Islet of Langerhans (tissue), 1 donor: Measurements from ENCODE around the gene GDF7.

Source experiments
- FAIRE-seq: peaks from one replicate; lab custom pipeline; 2011; peaks lifted over from hg19 to GRCh38; lab: Jason Lieb, UNC

GDF7 gene

GRCh38 chr2:20645301-20645701, 21.6 kb upstream of the GDF7 start:
- no peak for FAIRE-seq

- FAIRE-seq, result no peak
Measured at GRCh38 chr2:20645761-20646160, 21.2 kb upstream of the GDF7 start.

DNA sequence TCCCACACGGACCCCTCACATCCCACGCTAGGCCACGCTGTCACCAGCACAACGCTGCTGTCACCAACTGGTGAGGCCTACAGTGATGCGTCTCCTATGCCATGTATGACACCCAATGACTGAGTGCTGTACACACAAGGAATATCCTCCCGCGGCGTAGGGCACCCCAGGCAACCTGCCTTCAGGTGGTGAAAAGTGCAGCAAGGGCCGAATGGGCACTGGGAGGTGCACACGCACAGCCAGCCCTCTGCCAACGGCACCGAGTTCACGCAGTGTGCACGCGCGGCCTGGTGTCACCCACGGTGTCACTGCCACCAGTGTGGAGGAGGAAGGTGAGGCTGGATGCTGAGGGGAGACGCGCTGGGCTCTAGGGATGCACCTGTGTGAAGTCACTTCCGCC, 20.5 kb upstream of the GDF7 start:
- FAIRE-seq, result no peak

DNA sequence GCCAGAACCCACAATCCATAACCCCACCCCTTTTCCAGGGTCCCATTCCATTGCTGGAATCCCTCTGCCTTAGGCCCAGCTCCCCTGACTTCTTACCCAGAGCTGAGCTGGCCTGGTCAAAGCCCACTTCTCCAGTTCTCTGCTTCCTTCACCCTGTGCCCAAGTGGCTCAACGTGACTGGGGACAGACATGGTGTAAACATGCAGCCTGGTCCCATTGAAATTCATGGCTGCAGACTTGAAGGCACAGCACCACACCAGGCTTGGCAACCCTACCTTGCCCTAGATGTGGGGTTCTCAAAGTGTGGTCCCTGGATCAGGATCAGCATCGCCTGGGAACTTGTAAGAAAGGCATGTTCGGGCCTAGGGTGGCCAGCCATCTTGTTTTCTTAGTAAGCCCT, 19.7 kb upstream of the GDF7 start:
- no peak for FAIRE-seq

DNA sequence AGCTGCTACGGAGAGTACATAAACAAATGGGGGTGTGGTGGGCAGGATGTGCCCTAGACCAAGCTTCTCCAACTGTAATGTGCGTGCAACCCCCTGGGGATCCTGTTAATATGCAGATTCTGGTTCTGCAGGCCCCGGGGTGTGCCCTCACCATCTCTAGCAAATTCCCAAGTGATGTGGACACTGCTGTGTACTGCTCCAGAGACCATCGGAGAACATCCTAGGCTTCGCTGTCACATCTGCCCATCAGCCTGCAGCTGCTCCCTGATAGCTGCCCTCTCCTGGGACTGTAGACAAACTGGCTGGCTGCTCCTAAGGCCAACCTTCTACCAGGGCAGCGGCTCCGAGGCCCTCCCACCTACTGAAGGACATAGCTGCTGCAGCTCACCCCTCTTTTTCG, 19.2 kb upstream of the GDF7 start:
- FAIRE-seq, result no peak

GRCh38 chr2:20648206-20648605, 18.7 kb upstream of the GDF7 start:
- no peak for FAIRE-seq

- FAIRE-seq, result no peak
Measured at GRCh38 chr2:20648831-20649230, 18.1 kb upstream of the GDF7 start.

- FAIRE-seq, result no peak
Measured at GRCh38 chr2:20649576-20649975, 17.4 kb upstream of the GDF7 start.

- no peak for FAIRE-seq
Measured at GRCh38 chr2:20649976-20650375, 17.0 kb upstream of the GDF7 start.

DNA sequence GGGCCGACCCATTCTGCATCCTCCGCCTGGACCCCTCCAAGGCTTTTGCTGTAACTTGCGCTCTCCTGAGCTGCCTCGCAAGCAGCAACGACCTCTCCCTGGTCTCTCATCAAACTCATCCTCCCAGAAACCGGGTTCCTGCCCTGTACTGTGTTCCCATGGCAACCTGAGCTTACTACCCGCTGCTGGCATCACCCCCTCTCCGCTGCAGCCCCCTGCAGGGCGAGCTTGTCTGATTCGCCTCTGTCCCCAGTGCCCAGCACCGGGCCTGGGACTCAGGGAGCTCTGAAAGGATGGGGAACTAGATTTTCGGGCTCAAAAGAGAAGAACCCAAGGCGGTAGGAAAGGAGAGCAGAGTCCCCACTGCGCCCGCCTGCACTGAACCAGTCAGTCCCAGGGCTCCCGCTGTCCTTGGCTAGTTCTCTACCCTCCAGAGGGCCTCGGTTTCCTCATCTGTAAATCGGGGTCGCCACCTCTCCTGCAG, 16.5 kb upstream of the GDF7 start:
- no peak for FAIRE-seq

GRCh38 chr2:20650877-20651730, 15.8 kb upstream of the GDF7 start, which contains the start of gene HS1BP3:
TSS of gene HS1BP3 (minus strand) at chr2:20651098. CDS start at chr2:20651063, 35 bp downstream.
- no peak for FAIRE-seq

GRCh38 chr2:20651731-20652099, 15.2 kb upstream of the GDF7 start:
- FAIRE-seq, result no peak

DNA sequence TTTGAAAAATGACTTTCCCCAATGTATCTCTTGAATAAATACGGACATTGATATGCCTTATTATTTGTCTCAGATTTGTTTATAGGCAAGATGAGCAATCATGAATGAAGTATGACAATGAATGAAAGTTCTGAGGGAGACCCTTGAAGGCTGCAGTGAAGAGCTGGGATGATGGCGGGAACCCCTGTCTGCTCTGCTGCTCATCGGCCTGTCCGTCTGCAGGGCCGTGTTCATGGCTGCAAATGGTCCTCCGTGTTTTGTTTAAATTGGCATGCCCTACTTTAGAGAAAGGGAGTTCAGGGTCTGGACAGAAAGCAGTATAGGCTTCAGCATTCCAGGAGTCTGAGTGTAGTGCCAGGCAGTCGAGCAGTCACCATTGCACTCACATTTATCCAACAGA, 14.8 kb upstream of the GDF7 start:
- no peak for FAIRE-seq

DNA sequence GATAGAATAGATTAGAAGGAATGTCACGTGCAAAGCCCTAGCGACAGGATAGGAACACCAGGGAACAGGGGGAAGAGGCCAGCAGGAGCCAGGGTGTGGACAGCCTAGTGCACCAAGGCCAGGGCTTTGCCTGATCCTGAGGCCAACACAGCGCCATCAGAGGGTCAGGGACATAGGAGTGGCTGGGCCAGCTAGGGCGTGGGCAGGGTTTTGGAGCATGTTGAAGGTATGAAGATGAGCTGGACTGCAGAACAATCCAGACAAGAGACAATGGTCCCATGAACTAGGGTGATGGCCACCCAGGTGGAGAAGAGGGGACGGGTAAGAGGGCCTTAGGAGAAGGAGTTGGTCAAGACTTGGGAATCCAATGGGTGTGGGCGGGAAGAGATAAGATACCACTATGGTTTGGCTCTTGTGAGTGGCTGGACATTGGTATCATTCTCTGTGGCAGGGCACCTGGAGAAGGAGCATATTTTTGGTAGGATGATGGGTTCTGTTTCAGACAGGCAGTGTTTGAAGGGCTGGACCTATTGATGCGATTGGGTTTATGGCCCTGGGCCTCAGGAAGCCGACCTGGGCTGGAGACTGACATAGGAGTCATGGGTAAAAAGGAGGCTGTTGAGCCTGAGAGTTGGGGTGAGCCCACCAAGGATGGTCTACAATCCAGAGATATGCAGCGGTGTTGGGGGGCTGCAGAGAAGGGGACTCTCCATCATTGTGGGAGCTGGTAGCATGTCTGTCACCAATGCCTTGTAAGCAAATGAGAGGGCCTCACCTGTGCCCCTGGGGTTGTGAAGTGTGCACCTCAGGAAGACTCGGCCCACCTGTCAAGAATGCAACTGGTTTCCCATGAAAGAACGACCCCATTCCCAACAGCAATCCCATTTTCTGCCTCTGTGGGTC, 14.0 kb upstream of the GDF7 start:
- FAIRE-seq, result no peak

DNA sequence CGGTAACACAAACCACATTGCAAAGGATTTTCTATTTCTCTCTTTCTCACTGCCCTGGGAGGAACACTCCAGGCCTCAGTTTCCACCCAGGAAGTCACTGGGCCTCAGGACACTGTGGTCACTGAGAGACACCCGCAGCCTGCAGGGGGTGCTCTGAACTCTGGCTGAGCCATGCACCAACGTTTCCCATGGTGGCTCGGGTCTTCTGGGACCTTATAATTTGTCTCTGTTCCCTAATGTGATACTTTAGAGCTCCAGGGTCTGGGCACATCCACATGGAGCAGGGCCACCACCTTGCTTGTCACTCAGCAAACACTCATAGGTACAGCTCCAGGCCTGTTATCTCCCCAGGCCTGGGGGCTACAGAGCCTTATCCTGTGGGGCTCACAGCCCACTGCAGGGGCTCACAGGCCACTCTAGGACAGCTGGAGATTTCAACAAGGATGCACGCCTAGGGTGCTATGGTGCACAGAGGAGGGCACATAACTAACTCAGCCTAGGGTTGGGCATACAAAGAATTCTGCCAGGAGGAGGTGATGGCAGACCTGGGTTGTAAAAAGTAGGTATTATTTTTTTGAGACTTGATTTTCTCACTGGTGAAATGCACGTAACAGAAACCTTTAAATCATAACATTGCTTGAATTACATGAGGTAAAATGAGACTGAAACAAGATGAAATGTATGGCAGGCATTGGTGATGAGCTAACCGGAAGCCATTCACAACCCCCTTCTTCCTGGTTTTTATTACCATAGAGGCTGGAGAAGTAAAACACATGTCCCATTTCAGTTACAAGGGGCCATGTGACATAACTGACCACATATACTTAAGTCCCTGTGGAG, 13.0 kb upstream of the GDF7 start:
- no peak for FAIRE-seq

DNA sequence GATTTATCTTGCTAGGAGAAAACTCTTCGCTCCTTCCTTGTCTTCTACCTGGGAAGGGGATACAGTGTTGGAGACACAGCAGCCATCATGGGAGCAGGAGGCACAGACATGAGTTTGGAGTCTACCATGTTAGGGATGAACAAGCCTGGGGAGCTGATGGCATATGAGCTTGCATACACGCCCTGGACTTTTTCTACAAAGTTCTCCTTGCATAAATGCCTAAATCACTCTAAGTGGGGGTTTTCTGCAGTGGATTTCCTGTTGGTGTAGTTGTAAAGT, 12.5 kb upstream of the GDF7 start:
- FAIRE-seq, result no peak

DNA sequence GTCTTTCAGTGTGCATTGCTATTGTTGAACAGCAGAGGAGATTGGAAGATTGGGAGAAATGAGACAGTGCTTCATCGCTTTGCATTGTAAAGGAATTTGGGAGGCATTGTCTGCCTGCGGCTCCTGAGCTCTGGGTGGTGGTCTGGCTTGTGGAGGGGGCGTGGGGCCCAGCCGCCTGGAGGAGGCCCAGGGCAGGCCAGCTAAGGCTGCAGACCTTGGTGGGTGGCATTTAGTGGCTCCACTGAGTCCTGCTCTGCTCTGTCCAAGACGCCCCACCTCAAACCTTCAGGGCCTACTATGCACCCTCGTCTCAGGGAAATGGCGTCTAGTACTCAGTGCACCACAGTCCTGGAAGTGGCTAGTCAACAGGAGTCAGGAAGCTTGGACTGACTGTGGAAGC, 10.4 kb upstream of the GDF7 start:
- no peak for FAIRE-seq

DNA sequence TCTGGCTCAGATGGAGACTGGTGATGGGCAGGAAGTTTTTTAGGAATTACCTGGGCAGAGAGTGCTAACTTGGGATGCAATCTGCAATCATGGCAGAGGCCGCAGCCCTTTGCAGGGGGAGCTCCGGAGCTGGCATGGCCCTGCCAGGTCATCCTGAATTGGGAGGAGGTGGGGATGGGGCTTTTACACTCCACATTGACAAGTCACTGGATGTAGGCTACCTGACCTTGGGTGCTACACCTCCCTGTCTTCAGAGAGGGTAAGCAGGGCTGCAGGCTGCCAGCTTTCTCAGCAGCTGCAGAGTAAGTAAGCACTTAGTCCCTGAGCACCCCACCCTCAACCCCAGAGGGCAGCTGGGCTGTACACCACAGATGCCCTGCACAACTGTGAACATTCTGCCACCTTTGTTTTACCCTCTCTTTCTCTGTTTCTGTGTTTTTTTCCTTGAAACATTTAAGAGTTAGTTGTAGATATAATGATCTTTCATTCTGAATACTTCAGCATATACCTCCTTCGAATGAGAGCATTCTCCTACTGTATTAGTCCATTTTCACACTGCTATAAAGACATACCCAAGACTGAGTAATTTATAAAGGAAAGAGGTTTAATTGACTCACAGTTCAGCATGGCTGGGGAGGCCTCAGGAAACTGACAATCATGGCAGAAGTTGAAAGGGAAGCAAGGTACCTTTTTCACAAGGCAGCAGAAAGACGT, 9.3 kb upstream of the GDF7 start:
- no peak for FAIRE-seq

- no peak for FAIRE-seq
Measured at GRCh38 chr2:20660506-20661420, 6.2 kb upstream of the GDF7 start.

DNA sequence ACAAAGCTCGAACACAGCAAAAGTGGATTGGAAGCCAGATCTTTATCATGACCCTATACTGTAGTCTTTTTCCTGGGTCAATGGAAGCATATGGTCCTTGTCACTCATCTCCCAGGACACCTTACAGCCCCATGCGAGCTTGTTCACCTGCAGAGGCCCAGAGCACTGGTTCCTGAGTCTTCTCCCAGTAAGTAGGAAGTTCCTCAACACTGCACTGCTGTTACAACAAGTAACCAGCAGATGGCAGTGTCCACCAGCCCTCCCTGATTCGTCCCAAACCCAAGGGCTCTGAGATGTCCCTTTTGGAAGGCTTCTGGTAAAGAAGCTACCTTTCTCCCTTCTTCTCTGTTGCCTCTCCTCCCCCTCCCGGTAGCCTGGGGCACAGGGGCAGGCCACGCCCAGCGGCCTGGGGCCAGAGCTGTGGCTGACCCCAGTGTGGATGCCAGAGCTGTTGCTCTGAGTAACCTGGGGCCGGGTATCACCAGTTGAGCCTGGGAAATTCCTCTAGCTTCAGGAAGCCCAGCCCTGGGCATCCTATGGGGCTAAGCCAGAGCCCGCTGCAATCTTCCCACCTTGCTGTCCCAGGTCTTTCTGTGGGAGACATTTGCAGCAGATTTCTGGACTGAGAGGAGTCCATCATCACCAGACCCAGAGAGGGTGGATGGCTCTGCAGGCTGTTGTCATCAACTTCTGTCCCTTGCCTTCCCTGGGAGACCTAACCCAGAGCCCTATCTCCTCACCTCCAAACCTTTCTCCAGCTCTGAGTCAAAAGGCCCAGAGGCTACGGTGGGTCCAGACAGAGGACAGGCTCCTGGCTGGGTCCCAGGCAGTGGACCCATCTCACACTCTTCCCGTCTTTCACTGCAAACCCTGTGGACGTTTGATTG, 5.3 kb upstream of the GDF7 start:
- FAIRE-seq, result no peak
